ENCODE results near the gene RNU6-7. TPM values are rescaled to one million over a fixed set of nuclear protein-coding genes. Genes with fewer than 3 reads are reported as not detected.

RNU6-7 gene
- total and polyA plus RNA-seq, 4 experiments from 2014 or later: not detected

- Histone ChIP-seq H3K9me3 (ENCODE audit: control insufficient read depth in 1 of 2, low read length in 2 of 2) (no peaks in the 10 kb centered on the region), H3K27ac (ENCODE audit: low read depth, low read length) (no peak overlapping the region), H3K4me1 (ENCODE audit: insufficient read depth, low read length) (no peaks in the 10 kb centered on the region), H3K4me3 (ENCODE audit: low read length in 2 of 2) (no peak overlapping the region), H3K27me3 (ENCODE audit: insufficient read depth, low read length) (no peaks in the 10 kb centered on the region), H3K36me3 (ENCODE audit: insufficient read depth, low read length) (no peaks in the 10 kb centered on the region)
- no peak for DNase-seq
- Mint-ChIP-seq H3K27ac (no peak overlapping the region), H3K27me3 (peaks cover 5 to 10% of the 10 kb centered on the region in 2 donors), H3K36me3 (peaks cover 0 to 4% of the 10 kb centered on the region in 2 donors), H3K9me3 (peaks cover 0 to 26% (median 18%) of the 10 kb centered on the region in 8 donors), H3K4me1 (peaks cover 0 to 5% (median 2%) of the 10 kb centered on the region in 4 donors), H3K4me3 (no peak overlapping the region)
- intact Hi-C loops (cut with micrococcal nuclease): no loop called here
- ChIA-PET POLR2A (ENCODE audit: partially characterized antibody) (no interaction called here), CTCF (ENCODE audit: partially characterized antibody) (interaction anchor here (1.8 kb wide), 1 partner anchor 112 kb away, joined by 4 read pairs; no protein-coding TSS in a partner anchor)
These were observed 16.7 kb upstream of the RNU6-7 start for GRCh38 chr14:32185097-32185496.

GRCh38 chr14:32186248-32186647 lies 15.6 kb upstream of the RNU6-7 start:
- Mint-ChIP-seq H3K9me3 (peaks cover 0 to 22% (median 15%) of the 10 kb centered on the region in 8 donors), H3K4me1 (peaks cover 0 to 5% (median 3%) of the 10 kb centered on the region in 4 donors), H3K27ac (no peak overlapping the region), H3K4me3 (no peak overlapping the region), H3K36me3 (peaks cover 0 to 4% of the 10 kb centered on the region in 2 donors), H3K27me3 (peaks cover 1 to 7% of the 10 kb centered on the region in 2 donors)
- Histone ChIP-seq H3K36me3 (ENCODE audit: insufficient read depth, low read length) (no peaks in the 10 kb centered on the region), H3K27me3 (ENCODE audit: insufficient read depth, low read length) (no peaks in the 10 kb centered on the region), H3K4me1 (ENCODE audit: insufficient read depth, low read length) (no peaks in the 10 kb centered on the region), H3K27ac (ENCODE audit: low read depth, low read length) (no peak overlapping the region), H3K4me3 (ENCODE audit: low read length in 2 of 2) (no peak overlapping the region), H3K9me3 (ENCODE audit: control insufficient read depth in 1 of 2, low read length in 2 of 2) (no peaks in the 10 kb centered on the region)
- CTCF ChIA-PET (ENCODE audit: partially characterized antibody): interaction anchor here (1.8 kb wide), 1 partner anchor 113 kb away, joined by 4 read pairs; no protein-coding TSS in a partner anchor
- DNase-seq: no peak
- POLR2A ChIA-PET (ENCODE audit: partially characterized antibody): no interaction called here
- intact Hi-C loops (cut with micrococcal nuclease): no loop called here

GRCh38 chr14:32189811-32190210 lies 12.0 kb upstream of the RNU6-7 start:
- no peak overlapping the region for H3K4me3 Mint-ChIP-seq
- intact Hi-C loops (cut with micrococcal nuclease): no loop called here
- Histone ChIP-seq H3K27ac (ENCODE audit: low read depth, low read length) (no peak overlapping the region), H3K4me1 (ENCODE audit: insufficient read depth, low read length) (no peaks in the 10 kb centered on the region), H3K9me3 (ENCODE audit: control insufficient read depth in 1 of 2, low read length in 2 of 2) (no peaks in the 10 kb centered on the region), H3K4me3 (ENCODE audit: low read length in 2 of 2) (no peak overlapping the region), H3K27me3 (ENCODE audit: insufficient read depth, low read length) (no peaks in the 10 kb centered on the region), H3K36me3 (ENCODE audit: insufficient read depth, low read length) (no peaks in the 10 kb centered on the region)
- POLR2A ChIA-PET (ENCODE audit: partially characterized antibody): no interaction called here
- CTCF ChIA-PET (ENCODE audit: partially characterized antibody): no interaction called here
- peak overlapping the region in 1 of 7 donors; percentile 2 for H3K27ac Mint-ChIP-seq
- peaks cover 0 to 2% of the 10 kb centered on the region in 2 donors for H3K27me3 Mint-ChIP-seq
- DNase-seq: no peak
- peaks cover 0 to 4% of the 10 kb centered on the region in 2 donors for H3K36me3 Mint-ChIP-seq
- peaks cover 0 to 5% (median 3%) of the 10 kb centered on the region in 4 donors for H3K4me1 Mint-ChIP-seq
- H3K9me3 Mint-ChIP-seq: peaks cover 0 to 15% (median 12%) of the 10 kb centered on the region in 8 donors

- Mint-ChIP-seq H3K27ac (no peak overlapping the region), H3K27me3 (peaks cover 0 to 2% of the 10 kb centered on the region in 2 donors), H3K4me1 (peaks cover 0 to 5% (median 3%) of the 10 kb centered on the region in 4 donors), H3K36me3 (no peaks in the 10 kb centered on the region), H3K4me3 (no peak overlapping the region), H3K9me3 (peaks cover 0 to 8% (median 6%) of the 10 kb centered on the region in 8 donors)
- H3K9me3 ChIP-seq (ENCODE audit: control insufficient read depth in 1 of 2, low read length in 2 of 2): no peaks in the 10 kb centered on the region
- no peak overlapping the region for H3K4me3 ChIP-seq (ENCODE audit: low read length in 2 of 2)
- no peak for DNase-seq
- H3K27me3 ChIP-seq (ENCODE audit: insufficient read depth, low read length): no peaks in the 10 kb centered on the region
- H3K27ac ChIP-seq (ENCODE audit: low read depth, low read length): no peak overlapping the region
- no peaks in the 10 kb centered on the region for H3K4me1 ChIP-seq (ENCODE audit: insufficient read depth, low read length)
- POLR2A ChIA-PET (ENCODE audit: partially characterized antibody): no interaction called here
- CTCF ChIA-PET (ENCODE audit: partially characterized antibody): no interaction called here
- no peaks in the 10 kb centered on the region for H3K36me3 ChIP-seq (ENCODE audit: insufficient read depth, low read length)
- intact Hi-C loops (cut with micrococcal nuclease): no loop called here
These were observed 11.2 kb upstream of the RNU6-7 start for GRCh38 chr14:32190673-32191072.

- Histone ChIP-seq H3K27me3 (ENCODE audit: insufficient read depth, low read length) (no peaks in the 10 kb centered on the region), H3K36me3 (ENCODE audit: insufficient read depth, low read length) (no peaks in the 10 kb centered on the region), H3K4me3 (ENCODE audit: low read length in 2 of 2) (no peak overlapping the region), H3K4me1 (ENCODE audit: insufficient read depth, low read length) (no peaks in the 10 kb centered on the region), H3K27ac (ENCODE audit: low read depth, low read length) (no peak overlapping the region), H3K9me3 (ENCODE audit: control insufficient read depth in 1 of 2, low read length in 2 of 2) (no peaks in the 10 kb centered on the region)
- Mint-ChIP-seq H3K27me3 (peaks cover 0 to 4% of the 10 kb centered on the region in 2 donors), H3K27ac (no peak overlapping the region), H3K4me1 (peaks cover 0 to 1% (median 0%) of the 10 kb centered on the region in 4 donors), H3K9me3 (peaks cover 0 to 3% (median 0%) of the 10 kb centered on the region in 8 donors), H3K36me3 (no peaks in the 10 kb centered on the region), H3K4me3 (no peak overlapping the region)
- intact Hi-C loops (cut with micrococcal nuclease): no loop called here
- POLR2A ChIA-PET (ENCODE audit: partially characterized antibody): no interaction called here
- DNase-seq: no peak
- CTCF ChIA-PET (ENCODE audit: partially characterized antibody): no interaction called here
These were observed 9.0 kb upstream of the RNU6-7 start for GRCh38 chr14:32192712-32193373.

GRCh38 chr14:32193532-32193931 lies 8.3 kb upstream of the RNU6-7 start:
- H3K4me3 ChIP-seq (ENCODE audit: low read length in 2 of 2): no peak overlapping the region
- H3K27ac Mint-ChIP-seq: no peak overlapping the region
- no peaks in the 10 kb centered on the region for H3K36me3 Mint-ChIP-seq
- no peaks in the 10 kb centered on the region for H3K4me1 ChIP-seq (ENCODE audit: insufficient read depth, low read length)
- no peak for DNase-seq
- H3K9me3 ChIP-seq (ENCODE audit: control insufficient read depth in 1 of 2, low read length in 2 of 2): no peaks in the 10 kb centered on the region
- POLR2A ChIA-PET (ENCODE audit: partially characterized antibody): no interaction called here
- no peaks in the 10 kb centered on the region for H3K27me3 ChIP-seq (ENCODE audit: insufficient read depth, low read length)
- H3K27me3 Mint-ChIP-seq: peaks cover 0 to 4% of the 10 kb centered on the region in 2 donors
- CTCF ChIA-PET (ENCODE audit: partially characterized antibody): no interaction called here
- intact Hi-C loops (cut with micrococcal nuclease): no loop called here
- no peak overlapping the region for H3K27ac ChIP-seq (ENCODE audit: low read depth, low read length)
- H3K9me3 Mint-ChIP-seq: peaks cover 0 to 3% (median 0%) of the 10 kb centered on the region in 8 donors
- peaks cover 0 to 1% (median 0%) of the 10 kb centered on the region in 4 donors for H3K4me1 Mint-ChIP-seq
- no peaks in the 10 kb centered on the region for H3K36me3 ChIP-seq (ENCODE audit: insufficient read depth, low read length)
- no peak overlapping the region for H3K4me3 Mint-ChIP-seq

GRCh38 chr14:32195636-32196035 lies 6.2 kb upstream of the RNU6-7 start:
- Mint-ChIP-seq H3K9me3 (no peaks in the 10 kb centered on the region), H3K27me3 (peaks cover 0 to 4% of the 10 kb centered on the region in 2 donors), H3K27ac (no peak overlapping the region), H3K36me3 (no peaks in the 10 kb centered on the region), H3K4me3 (no peak overlapping the region), H3K4me1 (peaks cover 0 to 4% (median under 1%) of the 10 kb centered on the region in 4 donors)
- POLR2A ChIA-PET (ENCODE audit: partially characterized antibody): no interaction called here
- Histone ChIP-seq H3K27me3 (ENCODE audit: insufficient read depth, low read length) (no peaks in the 10 kb centered on the region), H3K27ac (ENCODE audit: low read depth, low read length) (no peak overlapping the region), H3K4me3 (ENCODE audit: low read length in 2 of 2) (no peak overlapping the region), H3K4me1 (ENCODE audit: insufficient read depth, low read length) (peaks cover 2% of the 10 kb centered on the region), H3K36me3 (ENCODE audit: insufficient read depth, low read length) (no peaks in the 10 kb centered on the region), H3K9me3 (ENCODE audit: control insufficient read depth in 1 of 2, low read length in 2 of 2) (no peaks in the 10 kb centered on the region)
- no peak for DNase-seq
- CTCF ChIA-PET (ENCODE audit: partially characterized antibody): interaction anchor here (0.6 kb wide), 1 partner anchor 42 kb away, joined by 3 read pairs; no protein-coding TSS in a partner anchor
- intact Hi-C loops (cut with micrococcal nuclease): no loop called here
